B cell (primary cell): ENCODE data around the gene KRT84. TPM values are rescaled to one million over a fixed set of nuclear protein-coding genes. Genes with fewer than 3 reads are reported as not detected.

Experiments used
- ATAC-seq: fragments of 200-7000 bp; cut with Tn5 transposase; one replicate; pipeline ENCODE4 v1.10.0; 2021; ENCODE audit warnings: low read depth, mild to moderate bottlenecking, moderate number of reproducible peaks, moderate library complexity
- CTCF ChIA-PET: fragments of 350-600 bp; sonication (Branson Sonifier 250); formaldehyde crosslinking; loops from one replicate; lab custom pipeline; 2021; ENCODE audit warnings: antibody characterized with exemption, inconsistent platforms; lab: Charles Lee
- POLR2A ChIA-PET: fragments of 350-600 bp; sonication (Branson Sonifier 250); formaldehyde crosslinking; loops from one replicate; lab custom pipeline; 2021; ENCODE audit warnings: antibody characterized with exemption; lab: Charles Lee
- DNase-seq: peaks from one replicate; pipeline ENCODE4 v3.0.0; 2013
- H2AFZ ChIP-seq: 2 replicates; pipeline ENCODE4 v1.6.1; 2012; ENCODE audit warnings: mild to moderate bottlenecking, low read depth, low read length; ENCODE audit not compliant: insufficient read depth, poor library complexity, severe bottlenecking
- H3K27ac ChIP-seq, 2 donors: 1 replicate in 1 of 2; 2 replicates in 1 of 2; pipeline ENCODE4 v1.5.1; 2012 to 2013; ENCODE audit warnings: low read length in 2 of 2, mild to moderate bottlenecking in 2 of 2, moderate library complexity in 1 of 2
- H3K27me3 ChIP-seq, 4 experiments: fragments of 200-600 bp in 1 of 4; sonication (generic) in 1 of 4; replicated peaks in 1 of 4; 1 replicate in 2 of 4; 2 replicates in 2 of 4; pipeline versions ENCODE4 v1.6.1 to v1.7.0; 2013 to 2016; ENCODE audit warnings: low read length in 3 of 4, mild to moderate bottlenecking in 2 of 4, mixed read lengths in 1 of 4, moderate library complexity in 1 of 4; ENCODE audit not compliant: insufficient read depth in 4 of 4, control insufficient read depth in 3 of 4; ENCODE audit errors: control extremely low read depth in 1 of 4
- H3K36me3 ChIP-seq, 2 experiments: replicated peaks in 1 of 2; 1 replicate in 1 of 2; 2 replicates in 1 of 2; pipeline versions ENCODE4 v1.6.1 to v1.7.1; 2013; ENCODE audit warnings: low read length in 1 of 2; ENCODE audit not compliant: insufficient read depth in 2 of 2, control insufficient read depth in 1 of 2; ENCODE audit errors: control extremely low read depth in 1 of 2, extremely low read depth in 1 of 2
- H3K4me1 ChIP-seq, 2 donors: fragments of 200-600 bp in 1 of 2; sonication (generic) in 1 of 2; 1 replicate in 1 of 2; 2 replicates in 1 of 2; pipeline versions ENCODE4 v1.5.1 to v1.6.1; 2013 to 2017; ENCODE audit warnings: low read length in 2 of 2; ENCODE audit not compliant: control insufficient read depth in 2 of 2, insufficient read depth in 2 of 2
- H3K4me2 ChIP-seq: replicated peaks from 2 replicates; pipeline ENCODE3; 2012; ENCODE audit warnings: mild to moderate bottlenecking, low read depth, low read length; ENCODE audit not compliant: poor library complexity, severe bottlenecking
- H3K4me3 ChIP-seq, 5 experiments: fragments of 200-600 bp in 1 of 5; sonication (generic) in 1 of 5; 1 replicate in 3 of 5; 2 replicates in 2 of 5; pipeline versions ENCODE4 v1.5.1 to v1.7.0; 2011 to 2016; ENCODE audit warnings: low read length in 4 of 5, mild to moderate bottlenecking in 4 of 5, low read depth in 2 of 5, control low read depth in 1 of 5, moderate library complexity in 1 of 5; ENCODE audit not compliant: insufficient read depth in 1 of 5; ENCODE audit errors: control extremely low read depth in 1 of 5, extremely low read depth in 1 of 5
- H3K79me2 ChIP-seq: fragments of 200-600 bp; sonication (generic); one replicate; pipeline ENCODE4 v1.6.0; 2016; ENCODE audit warnings: low read length; ENCODE audit not compliant: control insufficient read depth, insufficient read depth
- H3K9ac ChIP-seq: fragments of 200-600 bp; sonication (generic); 2 replicates; pipeline ENCODE4 v1.6.1; 2017; ENCODE audit warnings: mild to moderate bottlenecking, low read length, moderate library complexity
- H3K9me3 ChIP-seq, 3 donors: one replicate each; pipeline versions ENCODE4 v1.6.1 to v1.7.1; 2013; ENCODE audit warnings: low read length in 2 of 3; ENCODE audit not compliant: control insufficient read depth in 2 of 3, insufficient read depth in 1 of 3; ENCODE audit errors: control extremely low read depth in 1 of 3
- H4K20me1 ChIP-seq: 2 replicates; pipeline ENCODE4 v1.6.0; 2012; ENCODE audit warnings: mild to moderate bottlenecking, low read length; ENCODE audit not compliant: insufficient read depth, control insufficient read depth, poor library complexity, severe bottlenecking
- H3K27ac Mint-ChIP-seq: one replicate; pipeline ENCODE4 v1.8.0; 2021; ENCODE audit warnings: mixed read lengths
- H3K27me3 Mint-ChIP-seq: one replicate; pipeline ENCODE4 v1.8.0; 2021; ENCODE audit warnings: mixed read lengths
- H3K4me1 Mint-ChIP-seq: one replicate; pipeline ENCODE4 v1.8.0; 2021; ENCODE audit warnings: mixed read lengths
- H3K4me3 Mint-ChIP-seq: one replicate; pipeline ENCODE4 v1.8.0; 2021; ENCODE audit warnings: mixed read lengths
- H3K9me3 Mint-ChIP-seq: one replicate; pipeline ENCODE4 v1.8.0; 2022; ENCODE audit warnings: mixed read lengths; ENCODE audit not compliant: insufficient read depth
- EZH2 ChIP-seq: IDR thresholded peaks from 2 replicates; pipeline ENCODE4 v1.6.1; 2012; ENCODE audit warnings: borderline replicate concordance, low read depth, mild to moderate bottlenecking, moderate library complexity, low read length; ENCODE audit not compliant: insufficient read depth, poor library complexity, severe bottlenecking
- WGBS: methylation state at CpG from one replicate; pipeline ENCODE4 v1.1.5; 2013; ENCODE audit warnings: missing lambda C conversion rate; ENCODE audit not compliant: insufficient coverage; 5-methylcytosine and 5-hydroxymethylcytosine counted together
- intact Hi-C: fragments of 100-400 bp; cut with micrococcal nuclease; formaldehyde crosslinking; loops from one replicate; pipeline ENCODE4 v1.10.0; 2022
- polyA plus RNA-seq: library from polyadenylated mRNA; depleted of rRNA; stranded (reverse); fragments of >200 nt; gene quantifications from 2 replicates; pipeline ENCODE4 v1.2.3, GENCODE V29; 2012
- total RNA-seq, 2 donors: library from RNA; stranded (reverse); fragments of 120-200 nt in 1 of 2; gene quantifications; 1 replicate in 1 of 2; 2 replicates in 1 of 2; pipeline versions ENCODE4 v1.2.3 to v1.2.4, GENCODE V29; 2013 to 2022
- TF ChIP-seq, protein P1 (sequence below): fragments of 200-600 bp; IDR thresholded peaks from one replicate; pipeline ENCODE4 v1.8.0; 2022; ENCODE audit warnings: antibody characterized with exemption, mild to moderate bottlenecking

The KRT84 gene
- total and polyA plus RNA-seq, 2 donors (not counting 1 experiment from before 2014, with no cell fraction given): not detected

DNA sequence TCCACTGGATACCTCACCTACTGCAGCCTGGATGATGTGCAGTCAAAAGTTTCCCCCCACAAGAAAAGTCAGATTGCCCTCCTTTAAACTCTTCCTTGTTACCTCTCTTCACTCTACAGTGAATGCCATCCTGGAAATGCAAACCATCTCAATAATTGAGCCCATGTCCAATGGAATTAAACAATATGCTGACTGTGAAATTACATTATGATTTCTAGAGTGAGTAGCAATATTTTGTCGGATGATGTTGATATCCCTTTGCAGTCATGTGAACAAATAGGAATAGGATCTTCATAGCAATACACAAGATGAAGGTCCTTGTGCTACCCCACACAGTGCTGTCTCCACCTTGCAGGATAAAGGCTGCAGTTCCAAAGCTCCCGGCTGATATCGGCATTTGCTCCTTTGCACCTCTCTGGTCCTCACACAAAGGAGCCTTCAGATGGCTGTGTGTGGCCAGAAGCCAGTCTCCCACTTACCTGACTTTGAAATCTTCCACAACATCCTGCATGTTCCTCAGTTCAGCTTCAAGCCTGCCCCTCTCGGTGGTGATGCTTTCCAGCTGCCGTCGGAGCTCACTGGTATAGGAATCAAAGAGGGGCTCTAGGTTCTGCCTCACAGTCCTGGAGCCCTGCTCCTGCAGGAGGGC lies 47.2 kb upstream of the KRT84 start:
- ATAC-seq (no peak), DNase-seq (no peak)
- Histone ChIP-seq H3K9ac (no peak overlapping the region), H3K4me1 (no peaks in the 10 kb centered on the region), H3K36me3 (no peaks in the 10 kb centered on the region), H4K20me1 (no peaks in the 10 kb centered on the region), H3K4me3 (no peak overlapping the region), H2AFZ (no peak overlapping the region), H3K79me2 (no peaks in the 10 kb centered on the region), H3K9me3 (peaks cover 0 to 5% (median 0%) of the 10 kb centered on the region in 3 donors), H3K4me2 (no peak overlapping the region), H3K27ac (no peak overlapping the region), H3K27me3 (peaks cover 0 to 2% (median 1%) of the 10 kb centered on the region in 4 experiments)
- Mint-ChIP-seq H3K4me1 (no peaks in the 10 kb centered on the region), H3K27ac (no peak overlapping the region), H3K9me3 (no peaks in the 10 kb centered on the region), H3K4me3 (no peak overlapping the region), H3K27me3 (peaks cover 28% of the 10 kb centered on the region)
- TF ChIP-seq, protein P1, sequence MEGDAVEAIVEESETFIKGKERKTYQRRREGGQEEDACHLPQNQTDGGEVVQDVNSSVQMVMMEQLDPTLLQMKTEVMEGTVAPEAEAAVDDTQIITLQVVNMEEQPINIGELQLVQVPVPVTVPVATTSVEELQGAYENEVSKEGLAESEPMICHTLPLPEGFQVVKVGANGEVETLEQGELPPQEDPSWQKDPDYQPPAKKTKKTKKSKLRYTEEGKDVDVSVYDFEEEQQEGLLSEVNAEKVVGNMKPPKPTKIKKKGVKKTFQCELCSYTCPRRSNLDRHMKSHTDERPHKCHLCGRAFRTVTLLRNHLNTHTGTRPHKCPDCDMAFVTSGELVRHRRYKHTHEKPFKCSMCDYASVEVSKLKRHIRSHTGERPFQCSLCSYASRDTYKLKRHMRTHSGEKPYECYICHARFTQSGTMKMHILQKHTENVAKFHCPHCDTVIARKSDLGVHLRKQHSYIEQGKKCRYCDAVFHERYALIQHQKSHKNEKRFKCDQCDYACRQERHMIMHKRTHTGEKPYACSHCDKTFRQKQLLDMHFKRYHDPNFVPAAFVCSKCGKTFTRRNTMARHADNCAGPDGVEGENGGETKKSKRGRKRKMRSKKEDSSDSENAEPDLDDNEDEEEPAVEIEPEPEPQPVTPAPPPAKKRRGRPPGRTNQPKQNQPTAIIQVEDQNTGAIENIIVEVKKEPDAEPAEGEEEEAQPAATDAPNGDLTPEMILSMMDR: no peak
- no peak for TF ChIP-seq EZH2
- intact Hi-C loops: no loop called here
- CTCF ChIA-PET: no interaction called here
- WGBS: 93% methylated on average over 5 of the region's 6 CpGs
- POLR2A ChIA-PET: no interaction called here

DNA sequence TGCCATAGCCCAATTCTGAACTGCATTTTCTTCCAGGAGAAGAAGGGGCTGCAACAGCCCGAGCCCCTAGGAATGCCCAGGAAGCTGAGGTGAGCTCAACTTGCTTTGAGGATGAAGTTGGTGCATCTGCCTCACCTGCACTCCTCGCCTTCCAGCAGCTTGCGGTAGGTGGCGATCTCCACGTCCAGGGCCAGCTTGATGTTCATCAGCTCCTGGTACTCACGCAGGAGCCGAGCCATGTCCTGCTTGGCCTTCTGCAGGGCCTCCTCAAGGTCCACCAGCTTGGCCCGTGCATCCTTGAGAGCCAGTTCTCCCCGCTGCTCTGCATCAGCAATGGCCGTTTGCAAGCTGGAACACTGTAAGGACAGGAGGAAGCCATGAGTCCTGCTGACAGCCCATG lies 42.7 kb upstream of the KRT84 start:
- Histone ChIP-seq H4K20me1 (no peaks in the 10 kb centered on the region), H3K27ac (no peak overlapping the region), H3K4me3 (no peak overlapping the region), H3K4me1 (no peaks in the 10 kb centered on the region), H3K9me3 (no peaks in the 10 kb centered on the region), H3K79me2 (no peaks in the 10 kb centered on the region), H3K36me3 (no peaks in the 10 kb centered on the region), H3K4me2 (no peak overlapping the region), H3K27me3 (peaks cover 0 to 6% (median 1%) of the 10 kb centered on the region in 4 experiments), H2AFZ (no peak overlapping the region), H3K9ac (no peak overlapping the region)
- no peak overlapping the region for H3K27ac Mint-ChIP-seq
- ATAC-seq (no peak), DNase-seq (no peak)
- 75% methylated on average over 10 of the region's 10 CpGs for WGBS
- intact Hi-C loops: no loop called here
- H3K9me3 Mint-ChIP-seq: no peaks in the 10 kb centered on the region
- peaks cover 27% of the 10 kb centered on the region for H3K27me3 Mint-ChIP-seq
- TF ChIP-seq, protein P1: no peak
- no peak for TF ChIP-seq EZH2
- CTCF ChIA-PET: no interaction called here
- POLR2A ChIA-PET: no interaction called here
- H3K4me3 Mint-ChIP-seq: no peak overlapping the region
- no peaks in the 10 kb centered on the region for H3K4me1 Mint-ChIP-seq
